ENCODE data around the gene IRGQ. TPM values are rescaled to one million over a fixed set of nuclear protein-coding genes. Genes with fewer than 3 reads are reported as not detected.
"Not testable (repeated sequence)": the region's sequence is repeated elsewhere in the genome, so short reads cannot be mapped to it uniquely, and the experiment has no call there.

The IRGQ gene
- total and polyA plus RNA-seq, 8 donors, result 2.0 to 57.1 (median 13.1) TPM

DNA sequence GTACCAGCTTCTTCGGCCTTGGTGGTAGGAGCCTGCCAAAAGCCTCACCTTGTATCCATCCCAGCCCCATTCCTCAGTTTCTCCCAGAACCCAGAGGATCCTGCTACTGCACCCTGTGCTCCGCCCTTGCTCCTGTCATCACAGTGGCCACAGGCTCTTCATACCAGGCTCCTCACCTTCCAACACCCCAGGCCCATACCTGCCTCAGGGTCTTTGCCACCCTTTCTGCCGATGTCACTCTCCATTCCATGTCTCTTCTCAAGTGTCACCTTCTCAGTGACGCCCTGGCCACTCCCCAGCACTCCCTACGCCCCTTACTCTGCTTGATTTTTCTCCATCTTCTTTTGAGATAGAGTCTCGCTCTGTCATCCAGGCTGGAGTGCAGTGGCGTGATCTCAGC is 13.9 kb upstream of the IRGQ start:
- H3K36me3 ChIP-seq, result peaks cover 30 to 63% (median 52%) of the 10 kb centered on the region in 4 donors
- peaks cover 0 to 5% (median 2%) of the 10 kb centered on the region in 4 donors for H3K4me1 ChIP-seq
- intact Hi-C loops (cut with DNase I; ENCODE audit: low total_unique reads), result no loop called here
- no peaks in the 10 kb centered on the region for H3K9me3 ChIP-seq
- no peak for DNase-seq
- 73 to 95% (median 87%) methylated on average over 7 of the region's 7 CpGs for WGBS, 5 donors
- H3K4me3 ChIP-seq, result no peak overlapping the region
- H3K27me3 ChIP-seq, result no peaks in the 10 kb centered on the region
- TF ChIP-seq POLR2A (IDR thresholded peaks at IDR 0.05) (no peak), EP300 (IDR thresholded peaks at IDR 0.05) (no peak), POLR2AphosphoS5 (IDR thresholded peaks at IDR 0.05) (no peak)
- TF ChIP-seq, protein P1, sequence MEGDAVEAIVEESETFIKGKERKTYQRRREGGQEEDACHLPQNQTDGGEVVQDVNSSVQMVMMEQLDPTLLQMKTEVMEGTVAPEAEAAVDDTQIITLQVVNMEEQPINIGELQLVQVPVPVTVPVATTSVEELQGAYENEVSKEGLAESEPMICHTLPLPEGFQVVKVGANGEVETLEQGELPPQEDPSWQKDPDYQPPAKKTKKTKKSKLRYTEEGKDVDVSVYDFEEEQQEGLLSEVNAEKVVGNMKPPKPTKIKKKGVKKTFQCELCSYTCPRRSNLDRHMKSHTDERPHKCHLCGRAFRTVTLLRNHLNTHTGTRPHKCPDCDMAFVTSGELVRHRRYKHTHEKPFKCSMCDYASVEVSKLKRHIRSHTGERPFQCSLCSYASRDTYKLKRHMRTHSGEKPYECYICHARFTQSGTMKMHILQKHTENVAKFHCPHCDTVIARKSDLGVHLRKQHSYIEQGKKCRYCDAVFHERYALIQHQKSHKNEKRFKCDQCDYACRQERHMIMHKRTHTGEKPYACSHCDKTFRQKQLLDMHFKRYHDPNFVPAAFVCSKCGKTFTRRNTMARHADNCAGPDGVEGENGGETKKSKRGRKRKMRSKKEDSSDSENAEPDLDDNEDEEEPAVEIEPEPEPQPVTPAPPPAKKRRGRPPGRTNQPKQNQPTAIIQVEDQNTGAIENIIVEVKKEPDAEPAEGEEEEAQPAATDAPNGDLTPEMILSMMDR (IDR thresholded peaks at IDR 0.05), result no peak
- H3K27ac ChIP-seq, result no peak overlapping the region

DNA sequence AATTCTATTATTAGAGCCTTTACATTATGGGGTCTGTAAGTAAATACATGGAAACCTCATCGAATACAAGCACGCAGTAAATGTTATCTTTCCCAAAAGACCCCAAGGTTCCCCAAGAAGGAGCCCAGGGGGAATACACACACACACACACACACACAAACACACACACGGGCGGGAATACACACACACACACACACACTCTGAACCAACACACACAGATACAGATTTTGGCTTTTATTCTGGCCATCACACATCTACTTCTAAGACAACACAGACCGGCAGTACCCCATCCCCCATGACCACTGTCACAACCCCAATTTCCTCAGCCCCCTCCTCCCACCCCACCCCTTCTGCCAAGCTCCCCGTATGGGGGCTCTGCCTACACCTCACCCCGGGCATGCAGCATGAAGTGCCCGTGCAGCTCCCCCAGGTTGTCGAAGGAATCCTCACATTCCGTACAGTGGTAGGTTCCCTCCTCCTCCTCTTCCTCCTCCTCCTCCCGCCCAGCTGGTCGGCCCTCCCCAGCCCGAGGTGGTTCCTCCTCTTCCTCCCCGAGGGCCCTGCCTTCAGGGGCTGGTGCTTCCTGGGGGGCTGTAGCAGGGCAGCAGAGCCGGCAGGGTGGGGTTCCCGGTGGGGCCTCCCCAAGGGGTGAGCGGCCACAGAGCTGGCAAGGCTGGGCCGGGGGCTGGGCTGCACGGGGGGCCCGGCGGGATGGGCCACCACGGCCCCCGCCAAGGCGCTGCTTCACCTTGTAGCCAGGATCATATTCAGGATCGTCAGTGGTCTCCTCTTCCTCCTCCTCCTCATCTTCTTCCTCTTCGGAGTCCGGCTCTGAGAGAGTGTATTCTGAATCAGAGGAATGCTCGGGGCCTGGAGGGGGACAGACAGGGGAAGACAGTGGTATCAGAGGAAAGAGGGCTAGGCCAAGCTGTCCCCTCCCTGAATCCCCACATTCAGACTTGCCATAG is 11.6 kb upstream of the IRGQ start:
- intact Hi-C loops (cut with DNase I; ENCODE audit: low total_unique reads), result no loop called here
- Histone ChIP-seq H3K27ac (no peak overlapping the region), H3K36me3 (peaks cover 17 to 53% (median 43%) of the 10 kb centered on the region in 4 donors), H3K4me3 (no peak overlapping the region), H3K9me3 (no peaks in the 10 kb centered on the region), H3K27me3 (no peaks in the 10 kb centered on the region), H3K4me1 (peaks cover 0 to 5% (median 0%) of the 10 kb centered on the region in 4 donors)
- DNase-seq, result no peak
- WGBS, 5 donors, result 55 to 90% (median 80%) methylated on average over 22 to 28 of the region's 28 CpGs
- no peak for TF ChIP-seq POLR2A (IDR thresholded peaks at IDR 0.05)
- TF ChIP-seq, protein P1 (IDR thresholded peaks at IDR 0.05), result no peak
- no peak for TF ChIP-seq EP300 (IDR thresholded peaks at IDR 0.05)
- no peak for TF ChIP-seq POLR2AphosphoS5 (IDR thresholded peaks at IDR 0.05)

DNA sequence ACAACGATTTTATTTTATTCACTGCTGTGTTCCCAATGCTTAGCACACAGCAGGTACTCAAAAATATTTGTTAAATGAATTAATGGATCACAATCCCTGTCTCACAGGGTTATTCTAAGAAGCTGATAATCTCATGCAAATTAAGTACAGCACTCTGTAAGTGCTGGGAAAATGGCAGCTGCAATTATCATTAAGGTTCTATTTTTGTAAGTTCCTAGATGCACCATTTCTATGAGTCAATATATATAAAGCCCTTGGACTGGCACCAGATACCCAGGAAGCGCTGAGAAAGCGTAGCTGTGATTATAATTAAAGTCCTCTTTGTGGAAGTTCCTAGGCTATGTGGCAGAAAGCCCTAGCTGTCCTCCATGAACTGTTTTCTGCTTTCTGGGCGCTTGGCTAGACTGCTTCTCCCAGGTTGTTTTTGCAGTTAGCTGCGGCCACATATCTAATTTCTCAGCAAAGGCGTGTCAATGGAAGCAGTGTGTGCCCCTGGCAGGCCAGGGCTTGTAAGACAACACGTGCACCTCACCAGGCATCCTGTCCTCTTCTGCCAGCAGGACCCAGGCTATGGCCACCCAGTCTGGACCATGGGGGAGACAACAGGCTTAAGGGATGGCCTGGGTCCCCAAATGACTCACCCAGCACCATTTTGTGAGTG is 10.8 kb upstream of the IRGQ start:
- H3K27ac ChIP-seq, result no peak overlapping the region
- intact Hi-C loops (cut with DNase I; ENCODE audit: low total_unique reads), result no loop called here
- no peaks in the 10 kb centered on the region for H3K27me3 ChIP-seq
- no peak overlapping the region for H3K4me3 ChIP-seq
- peaks cover 11 to 53% (median 43%) of the 10 kb centered on the region in 4 donors for H3K36me3 ChIP-seq
- 76 to 90% (median 86%) methylated on average over 7 of the region's 7 CpGs for WGBS, 5 donors
- peaks cover 0 to 5% (median 0%) of the 10 kb centered on the region in 4 donors for H3K4me1 ChIP-seq
- H3K9me3 ChIP-seq, result no peaks in the 10 kb centered on the region
- TF ChIP-seq POLR2AphosphoS5 (IDR thresholded peaks at IDR 0.05) (no peak), EP300 (IDR thresholded peaks at IDR 0.05) (no peak), POLR2A (IDR thresholded peaks at IDR 0.05) (no peak)
- TF ChIP-seq, protein P1 (IDR thresholded peaks at IDR 0.05), result no peak
- DNase-seq, result no peak

DNA sequence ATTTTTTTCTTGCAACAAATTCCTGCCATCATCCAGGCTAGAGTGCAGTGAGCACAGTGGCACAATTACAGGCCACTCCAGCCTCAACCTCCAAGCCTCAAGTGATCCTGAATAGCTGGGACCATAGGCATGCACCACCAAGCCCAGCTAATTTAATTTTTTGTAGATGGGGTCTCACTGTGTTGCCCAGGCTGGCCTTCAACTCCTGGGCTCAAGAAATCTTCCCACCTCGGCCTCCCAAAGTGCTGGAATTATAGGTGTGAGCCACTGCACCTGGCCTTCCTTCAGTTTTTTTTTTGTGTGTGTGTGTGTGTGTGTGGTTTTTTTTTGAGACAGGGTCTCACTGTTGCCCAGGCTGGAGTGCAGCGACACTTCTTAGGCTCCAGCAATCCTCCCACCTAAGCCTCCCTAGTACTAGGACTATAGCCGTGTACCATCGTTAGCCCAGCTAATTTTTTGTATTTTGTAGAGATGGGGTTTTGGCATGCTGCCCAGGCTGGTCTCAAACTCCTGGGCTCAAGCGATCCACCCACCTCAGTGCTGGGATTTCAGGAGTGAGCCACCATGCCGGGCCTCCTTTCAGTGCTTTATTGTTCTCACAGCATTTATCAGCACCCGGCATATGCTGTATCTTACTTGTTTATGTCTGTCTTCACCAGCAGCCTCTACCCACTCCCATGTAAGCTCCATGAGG is 10.1 kb upstream of the IRGQ start:
- DNase-seq, result no peak
- intact Hi-C loops (cut with DNase I; ENCODE audit: low total_unique reads), result no loop called here
- TF ChIP-seq POLR2A (IDR thresholded peaks at IDR 0.05) (no peak), POLR2AphosphoS5 (IDR thresholded peaks at IDR 0.05) (no peak), EP300 (IDR thresholded peaks at IDR 0.05) (no peak)
- TF ChIP-seq, protein P1 (IDR thresholded peaks at IDR 0.05), result no peak
- Histone ChIP-seq H3K27ac (no peak overlapping the region), H3K4me3 (no peak overlapping the region), H3K4me1 (peaks cover 0 to 5% (median 0%) of the 10 kb centered on the region in 4 donors), H3K9me3 (no peaks in the 10 kb centered on the region), H3K27me3 (no peaks in the 10 kb centered on the region), H3K36me3 (peaks cover 10 to 55% (median 45%) of the 10 kb centered on the region in 4 donors)
- 69 to 82% (median 73%) methylated on average over 7 of the region's 7 CpGs for WGBS, 5 donors

GRCh38 chr19:43600326-43600725 is 4.4 kb upstream of the IRGQ start:
- Histone ChIP-seq H3K36me3 (peaks cover 13 to 56% (median 50%) of the 10 kb centered on the region in 4 donors), H3K4me1 (peaks cover 16 to 31% (median 27%) of the 10 kb centered on the region in 4 donors)
- H3K4me3 ChIP-seq; H3K27ac ChIP-seq; H3K9me3 ChIP-seq; DNase-seq; intact Hi-C loops (cut with DNase I; ENCODE audit: low total_unique reads); H3K27me3 ChIP-seq: not testable (repeated sequence)
- WGBS, 5 donors, result 64 to 71% (median 69%) methylated on average over 3 to 5 of the region's 5 CpGs

All from stomach (tissue), 9 donors.